B cell (primary cell): ENCODE results near the gene MLLT3. TPM values are rescaled to one million over a fixed set of nuclear protein-coding genes. Genes with fewer than 3 reads are reported as not detected.

ENCODE experiments used
- ATAC-seq: fragments of 200-7000 bp; cut with Tn5 transposase; one replicate; pipeline ENCODE4 v1.10.0; 2021; ENCODE audit warnings: low read depth, mild to moderate bottlenecking, moderate number of reproducible peaks, moderate library complexity
- CTCF ChIA-PET: fragments of 350-600 bp; sonication (Branson Sonifier 250); formaldehyde crosslinking; loops from one replicate; lab custom pipeline; 2021; ENCODE audit warnings: antibody characterized with exemption, inconsistent platforms; lab: Charles Lee
- POLR2A ChIA-PET: fragments of 350-600 bp; sonication (Branson Sonifier 250); formaldehyde crosslinking; loops from one replicate; lab custom pipeline; 2021; ENCODE audit warnings: antibody characterized with exemption; lab: Charles Lee
- DNase-seq: peaks from one replicate; pipeline ENCODE4 v3.0.0; 2013
- H2AFZ ChIP-seq: 2 replicates; pipeline ENCODE4 v1.6.1; 2012; ENCODE audit warnings: mild to moderate bottlenecking, low read depth, low read length; ENCODE audit not compliant: insufficient read depth, poor library complexity, severe bottlenecking
- H3K27ac ChIP-seq, 2 donors: 1 replicate in 1 of 2; 2 replicates in 1 of 2; pipeline ENCODE4 v1.5.1; 2012 to 2013; ENCODE audit warnings: low read length in 2 of 2, mild to moderate bottlenecking in 2 of 2, moderate library complexity in 1 of 2
- H3K27me3 ChIP-seq, 4 experiments: fragments of 200-600 bp in 1 of 4; sonication (generic) in 1 of 4; replicated peaks in 1 of 4; 1 replicate in 2 of 4; 2 replicates in 2 of 4; pipeline versions ENCODE4 v1.6.1 to v1.7.0; 2013 to 2016; ENCODE audit warnings: low read length in 3 of 4, mild to moderate bottlenecking in 2 of 4, mixed read lengths in 1 of 4, moderate library complexity in 1 of 4; ENCODE audit not compliant: insufficient read depth in 4 of 4, control insufficient read depth in 3 of 4; ENCODE audit errors: control extremely low read depth in 1 of 4
- H3K36me3 ChIP-seq, 2 experiments: replicated peaks in 1 of 2; 1 replicate in 1 of 2; 2 replicates in 1 of 2; pipeline versions ENCODE4 v1.6.1 to v1.7.1; 2013; ENCODE audit warnings: low read length in 1 of 2; ENCODE audit not compliant: insufficient read depth in 2 of 2, control insufficient read depth in 1 of 2; ENCODE audit errors: control extremely low read depth in 1 of 2, extremely low read depth in 1 of 2
- H3K4me1 ChIP-seq, 2 donors: fragments of 200-600 bp in 1 of 2; sonication (generic) in 1 of 2; 1 replicate in 1 of 2; 2 replicates in 1 of 2; pipeline versions ENCODE4 v1.5.1 to v1.6.1; 2013 to 2017; ENCODE audit warnings: low read length in 2 of 2; ENCODE audit not compliant: control insufficient read depth in 2 of 2, insufficient read depth in 2 of 2
- H3K4me2 ChIP-seq: replicated peaks from 2 replicates; pipeline ENCODE3; 2012; ENCODE audit warnings: mild to moderate bottlenecking, low read depth, low read length; ENCODE audit not compliant: poor library complexity, severe bottlenecking
- H3K4me3 ChIP-seq, 5 experiments: fragments of 200-600 bp in 1 of 5; sonication (generic) in 1 of 5; 1 replicate in 3 of 5; 2 replicates in 2 of 5; pipeline versions ENCODE4 v1.5.1 to v1.7.0; 2011 to 2016; ENCODE audit warnings: low read length in 4 of 5, mild to moderate bottlenecking in 4 of 5, low read depth in 2 of 5, control low read depth in 1 of 5, moderate library complexity in 1 of 5; ENCODE audit not compliant: insufficient read depth in 1 of 5; ENCODE audit errors: control extremely low read depth in 1 of 5, extremely low read depth in 1 of 5
- H3K79me2 ChIP-seq: fragments of 200-600 bp; sonication (generic); one replicate; pipeline ENCODE4 v1.6.0; 2016; ENCODE audit warnings: low read length; ENCODE audit not compliant: control insufficient read depth, insufficient read depth
- H3K9ac ChIP-seq: fragments of 200-600 bp; sonication (generic); 2 replicates; pipeline ENCODE4 v1.6.1; 2017; ENCODE audit warnings: mild to moderate bottlenecking, low read length, moderate library complexity
- H3K9me3 ChIP-seq, 3 donors: one replicate each; pipeline versions ENCODE4 v1.6.1 to v1.7.1; 2013; ENCODE audit warnings: low read length in 2 of 3; ENCODE audit not compliant: control insufficient read depth in 2 of 3, insufficient read depth in 1 of 3; ENCODE audit errors: control extremely low read depth in 1 of 3
- H4K20me1 ChIP-seq: 2 replicates; pipeline ENCODE4 v1.6.0; 2012; ENCODE audit warnings: mild to moderate bottlenecking, low read length; ENCODE audit not compliant: insufficient read depth, control insufficient read depth, poor library complexity, severe bottlenecking
- H3K27ac Mint-ChIP-seq: one replicate; pipeline ENCODE4 v1.8.0; 2021; ENCODE audit warnings: mixed read lengths
- H3K27me3 Mint-ChIP-seq: one replicate; pipeline ENCODE4 v1.8.0; 2021; ENCODE audit warnings: mixed read lengths
- H3K4me1 Mint-ChIP-seq: one replicate; pipeline ENCODE4 v1.8.0; 2021; ENCODE audit warnings: mixed read lengths
- H3K4me3 Mint-ChIP-seq: one replicate; pipeline ENCODE4 v1.8.0; 2021; ENCODE audit warnings: mixed read lengths
- H3K9me3 Mint-ChIP-seq: one replicate; pipeline ENCODE4 v1.8.0; 2022; ENCODE audit warnings: mixed read lengths; ENCODE audit not compliant: insufficient read depth
- CTCF ChIP-seq: fragments of 200-600 bp; IDR thresholded peaks from one replicate; pipeline ENCODE4 v1.8.0; 2022; ENCODE audit warnings: antibody characterized with exemption, mild to moderate bottlenecking
- EZH2 ChIP-seq: IDR thresholded peaks from 2 replicates; pipeline ENCODE4 v1.6.1; 2012; ENCODE audit warnings: borderline replicate concordance, low read depth, mild to moderate bottlenecking, moderate library complexity, low read length; ENCODE audit not compliant: insufficient read depth, poor library complexity, severe bottlenecking
- WGBS: methylation state at CpG from one replicate; pipeline ENCODE4 v1.1.5; 2013; ENCODE audit warnings: missing lambda C conversion rate; ENCODE audit not compliant: insufficient coverage; 5-methylcytosine and 5-hydroxymethylcytosine counted together
- intact Hi-C: fragments of 100-400 bp; cut with micrococcal nuclease; formaldehyde crosslinking; loops from one replicate; pipeline ENCODE4 v1.10.0; 2022
- polyA plus RNA-seq: library from polyadenylated mRNA; depleted of rRNA; stranded (reverse); fragments of >200 nt; gene quantifications from 2 replicates; pipeline ENCODE4 v1.2.3, GENCODE V29; 2012
- total RNA-seq, 2 donors: library from RNA; stranded (reverse); fragments of 120-200 nt in 1 of 2; gene quantifications; 1 replicate in 1 of 2; 2 replicates in 1 of 2; pipeline versions ENCODE4 v1.2.3 to v1.2.4, GENCODE V29; 2013 to 2022

Gene MLLT3
- total and polyA plus RNA-seq, 2 donors (not counting 1 experiment from before 2014, with no cell fraction given) = 3.4 to 3.6 TPM

GRCh38 chr9:20343325-20343724 lies 279.0 kb downstream of the MLLT3 start:
- Histone ChIP-seq H3K79me2 (no peaks in the 10 kb centered on the region), H3K9me3 (peaks cover 0 to 4% (median 0%) of the 10 kb centered on the region in 3 donors), H3K36me3 (no peaks in the 10 kb centered on the region), H2AFZ (no peak overlapping the region), H3K9ac (no peak overlapping the region), H4K20me1 (no peaks in the 10 kb centered on the region), H3K4me1 (no peaks in the 10 kb centered on the region), H3K27me3 (peaks cover 0 to 3% (median 0%) of the 10 kb centered on the region in 4 experiments), H3K4me2 (no peak overlapping the region), H3K4me3 (no peak overlapping the region), H3K27ac (no peak overlapping the region)
- TF ChIP-seq EZH2 (no peak), CTCF (no peak)
- no peak overlapping the region for H3K27ac Mint-ChIP-seq
- POLR2A ChIA-PET = no interaction called here
- H3K4me3 Mint-ChIP-seq = no peak overlapping the region
- no peaks in the 10 kb centered on the region for H3K9me3 Mint-ChIP-seq
- no peak for DNase-seq
- CTCF ChIA-PET = no interaction called here
- no peaks in the 10 kb centered on the region for H3K4me1 Mint-ChIP-seq
- H3K27me3 Mint-ChIP-seq = peaks cover 14% of the 10 kb centered on the region
- ATAC-seq = no peak
- intact Hi-C loops = no loop called here
- no CpG with 5 or more reads among the region's 2 CpGs for WGBS

- Histone ChIP-seq H3K4me2 (no peak overlapping the region), H3K27me3 (peaks cover 0 to 5% (median 2%) of the 10 kb centered on the region in 4 experiments), H2AFZ (no peak overlapping the region), H4K20me1 (no peaks in the 10 kb centered on the region), H3K9ac (no peak overlapping the region), H3K36me3 (no peaks in the 10 kb centered on the region), H3K27ac (no peak overlapping the region), H3K4me1 (no peaks in the 10 kb centered on the region), H3K4me3 (no peak overlapping the region), H3K79me2 (no peaks in the 10 kb centered on the region), H3K9me3 (peaks cover 0 to 4% (median 0%) of the 10 kb centered on the region in 3 donors)
- TF ChIP-seq CTCF (no peak), EZH2 (no peak)
- DNase-seq (no peak), ATAC-seq (no peak)
- H3K9me3 Mint-ChIP-seq = no peaks in the 10 kb centered on the region
- 80% methylated on average over 1 of the region's 4 CpGs for WGBS
- POLR2A ChIA-PET = no interaction called here
- CTCF ChIA-PET = no interaction called here
- no peak overlapping the region for H3K4me3 Mint-ChIP-seq
- no peaks in the 10 kb centered on the region for H3K4me1 Mint-ChIP-seq
- intact Hi-C loops = no loop called here
- H3K27me3 Mint-ChIP-seq = peaks cover 18% of the 10 kb centered on the region
- H3K27ac Mint-ChIP-seq = no peak overlapping the region
Measured at GRCh38 chr9:20340511-20340861, 281.8 kb downstream of the MLLT3 start.
